Gastrocnemius medialis (tissue), 4 donors: Measurements from ENCODE around the gene PDIA2. TPM values are rescaled to one million over a fixed set of nuclear protein-coding genes. Genes with fewer than 3 reads are reported as not detected.

Experiments used
- ATAC-seq, 2 donors: fragments of 150-250 bp; one replicate each; pipeline ENCODE4 v1.9.1; 2016
- DNase-seq, 2 donors: peaks; one replicate each; pipeline ENCODE4 v3.0.0-alpha.2; 2019
- H3K27ac ChIP-seq, 4 donors: fragments of 200-600 bp; sonication (generic); 1 replicate in 1 of 4; 2 replicates in 3 of 4; pipeline ENCODE4 v1.5.1; 2016 to 2018; ENCODE audit warnings: mild to moderate bottlenecking in 2 of 4, moderate library complexity in 1 of 4
- H3K27me3 ChIP-seq, 3 donors: fragments of 200-600 bp; sonication (generic) in 2 of 3; 1 replicate in 1 of 3; 2 replicates in 2 of 3; pipeline versions ENCODE4 v1.5.1 to v1.6.0; 2016 to 2019; ENCODE audit warnings: mild to moderate bottlenecking in 1 of 3, moderate library complexity in 1 of 3
- H3K36me3 ChIP-seq, 2 donors: fragments of 200-600 bp; sonication (generic) in 1 of 2; one replicate each; pipeline ENCODE4 v1.5.1; 2017 to 2018
- H3K4me1 ChIP-seq, 2 donors: fragments of 200-600 bp; sonication (generic) in 1 of 2; one replicate each; pipeline ENCODE4 v1.5.1; 2016 to 2017; ENCODE audit warnings: mild to moderate bottlenecking in 2 of 2
- H3K4me3 ChIP-seq, 4 donors: fragments of 200-600 bp; sonication (generic) in 3 of 4; 1 replicate in 1 of 4; 2 replicates in 3 of 4; pipeline ENCODE4 v1.5.1; 2016 to 2019; ENCODE audit warnings: mild to moderate bottlenecking in 2 of 4
- H3K9me3 ChIP-seq, 3 donors: fragments of 200-600 bp; sonication (generic) in 2 of 3; 1 replicate in 1 of 3; 2 replicates in 2 of 3; pipeline ENCODE4 v1.5.1; 2016 to 2019
- CTCF ChIP-seq, 5 experiments: fragments of 450-650 bp in 3 of 5; fragments of 200-600 bp in 2 of 5; sonication (generic) in 2 of 5; IDR thresholded peaks in 4 of 5; conservative IDR thresholded peaks in 1 of 5; 1 replicate in 4 of 5; 2 replicates in 1 of 5; pipeline ENCODE4 v1.5.1; 2016 to 2019; ENCODE audit warnings: antibody characterized with exemption in 5 of 5, mild to moderate bottlenecking in 3 of 5, moderate library complexity in 3 of 5
- POLR2A ChIP-seq, 2 donors: fragments of 450-650 bp; IDR thresholded peaks; one replicate each; pipeline ENCODE4 v1.6.1; 2017; ENCODE audit warnings: antibody characterized with exemption in 2 of 2, mild to moderate bottlenecking in 2 of 2, moderate library complexity in 2 of 2
- in situ Hi-C, 4 donors: fragments of 200-750 bp; cut with MboI; loops; one replicate each; pipeline versions ENCODE4 v1.15.0 to v1.8.0; 2017; ENCODE audit warnings: low sequenced_read_pairs in 4 of 4
- intact Hi-C: fragments of 100-400 bp; cut with DNase I; formaldehyde crosslinking; loops from one replicate; pipeline ENCODE4 v1.15.1; 2023; ENCODE audit warnings: low total_unique reads
- total RNA-seq, 4 donors: library from RNA; depleted of rRNA; stranded (reverse); fragments of >200 nt; gene quantifications; one replicate each; pipeline versions ENCODE4 v1.1.0 to v1.2.3, GENCODE V29; 2016

Gene PDIA2
- total RNA-seq, 4 donors from 2014 or later = 2.2 TPM; not detected in 3

GRCh38 chr16:268141-269053 lies 14.6 kb upstream of the PDIA2 start:
- DNase-seq (no peak), ATAC-seq (no peak)
- H3K9me3 ChIP-seq = no peaks in the 10 kb centered on the region
- intact Hi-C loops = no loop called here
- H3K36me3 ChIP-seq = peaks cover 0 to 17% of the 10 kb centered on the region in 2 donors
- no peak overlapping the region for H3K27ac ChIP-seq
- H3K27me3 ChIP-seq = peaks cover 0 to 2% (median 0%) of the 10 kb centered on the region in 3 donors
- peaks cover 0 to 4% of the 10 kb centered on the region in 2 donors for H3K4me1 ChIP-seq
- in situ Hi-C loops = no loop called here
- TF ChIP-seq POLR2A (IDR thresholded peaks at IDR 0.05) (no peak), CTCF (IDR thresholded peaks at IDR 0.05 in 4 of 5, conservative IDR thresholded peaks at IDR 0.05 in 1 of 5) (no peak)
- no peak overlapping the region for H3K4me3 ChIP-seq

- H3K36me3 ChIP-seq = peaks cover 0 to 9% of the 10 kb centered on the region in 2 donors
- TF ChIP-seq POLR2A (IDR thresholded peaks at IDR 0.05) (no peak), CTCF (IDR thresholded peaks at IDR 0.05 in 4 of 5, conservative IDR thresholded peaks at IDR 0.05 in 1 of 5) (no peak)
- H3K27ac ChIP-seq = no peak overlapping the region
- intact Hi-C loops (no loop called here), in situ Hi-C loops (no loop called here)
- H3K4me1 ChIP-seq = peaks cover 0 to 4% of the 10 kb centered on the region in 2 donors
- no peak overlapping the region for H3K4me3 ChIP-seq
- ATAC-seq (no peak), DNase-seq (no peak)
- no peaks in the 10 kb centered on the region for H3K9me3 ChIP-seq
- peaks cover under 1 to 6% (median 2%) of the 10 kb centered on the region in 3 donors for H3K27me3 ChIP-seq
These were observed 13.7 kb upstream of the PDIA2 start for GRCh38 chr16:269061-269796.

- Histone ChIP-seq H3K27ac (no peak overlapping the region), H3K36me3 (no peaks in the 10 kb centered on the region), H3K9me3 (no peaks in the 10 kb centered on the region), H3K4me1 (peaks cover 4 to 7% of the 10 kb centered on the region in 2 donors), H3K4me3 (no peak overlapping the region), H3K27me3 (peaks cover 10 to 18% (median 14%) of the 10 kb centered on the region in 3 donors)
- no peak for DNase-seq
- ATAC-seq = no peak
- intact Hi-C loops (no loop called here), in situ Hi-C loops (no loop called here)
- TF ChIP-seq POLR2A (IDR thresholded peaks at IDR 0.05) = no peak
- TF ChIP-seq CTCF (IDR thresholded peaks at IDR 0.05 in 4 of 5, conservative IDR thresholded peaks at IDR 0.05 in 1 of 5) = no peak
These were observed 12.3 kb upstream of the PDIA2 start for GRCh38 chr16:270381-271255.
